Panc1 (cell line): ENCODE measurements around the gene SND1.

ENCODE experiments used
- POLR2AphosphoS5 ChIP-seq: IDR thresholded peaks from 2 replicates; pipeline ENCODE4 v1.6.1; 2012; ENCODE audit warnings: mild to moderate bottlenecking, low read depth, low read length, moderate library complexity
- TF ChIP-seq, protein P1 (sequence below): fragments of 450-650 bp; IDR thresholded peaks from 2 replicates; pipeline ENCODE4 v1.5.1; 2017; ENCODE audit warnings: mild to moderate bottlenecking
- TF ChIP-seq, protein P2 (sequence below), 2 experiments: IDR thresholded peaks; 2 replicates each; pipeline ENCODE4 v1.6.1; 2011 to 2012; ENCODE audit warnings: low read depth in 2 of 2, control low read depth in 1 of 2, low read length in 1 of 2, mild to moderate bottlenecking in 1 of 2, moderate library complexity in 1 of 2; ENCODE audit not compliant: insufficient read depth in 1 of 2

DNA sequence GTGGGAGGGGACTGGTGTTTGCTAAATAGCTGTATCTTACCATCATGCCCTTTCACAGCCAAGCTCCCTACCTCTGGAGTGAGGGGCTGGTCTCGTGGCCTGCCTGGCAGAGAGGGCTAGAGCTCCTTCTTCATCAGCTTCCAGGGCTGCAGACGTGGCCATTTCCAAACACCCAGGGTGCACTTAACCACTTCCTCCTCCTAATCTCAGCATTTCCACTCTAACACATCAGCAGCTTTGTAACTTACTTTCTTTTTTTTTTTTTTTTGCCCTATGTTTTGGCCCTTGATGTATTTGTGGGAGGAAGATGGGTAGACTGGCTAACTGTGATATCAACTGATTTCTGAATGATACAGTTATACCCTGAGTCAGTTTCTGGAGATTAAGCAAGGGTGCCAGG, 351.8 kb downstream of the SND1 start:
- TF ChIP-seq, protein P1, sequence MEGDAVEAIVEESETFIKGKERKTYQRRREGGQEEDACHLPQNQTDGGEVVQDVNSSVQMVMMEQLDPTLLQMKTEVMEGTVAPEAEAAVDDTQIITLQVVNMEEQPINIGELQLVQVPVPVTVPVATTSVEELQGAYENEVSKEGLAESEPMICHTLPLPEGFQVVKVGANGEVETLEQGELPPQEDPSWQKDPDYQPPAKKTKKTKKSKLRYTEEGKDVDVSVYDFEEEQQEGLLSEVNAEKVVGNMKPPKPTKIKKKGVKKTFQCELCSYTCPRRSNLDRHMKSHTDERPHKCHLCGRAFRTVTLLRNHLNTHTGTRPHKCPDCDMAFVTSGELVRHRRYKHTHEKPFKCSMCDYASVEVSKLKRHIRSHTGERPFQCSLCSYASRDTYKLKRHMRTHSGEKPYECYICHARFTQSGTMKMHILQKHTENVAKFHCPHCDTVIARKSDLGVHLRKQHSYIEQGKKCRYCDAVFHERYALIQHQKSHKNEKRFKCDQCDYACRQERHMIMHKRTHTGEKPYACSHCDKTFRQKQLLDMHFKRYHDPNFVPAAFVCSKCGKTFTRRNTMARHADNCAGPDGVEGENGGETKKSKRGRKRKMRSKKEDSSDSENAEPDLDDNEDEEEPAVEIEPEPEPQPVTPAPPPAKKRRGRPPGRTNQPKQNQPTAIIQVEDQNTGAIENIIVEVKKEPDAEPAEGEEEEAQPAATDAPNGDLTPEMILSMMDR = no peak
- TF ChIP-seq, protein P2, sequence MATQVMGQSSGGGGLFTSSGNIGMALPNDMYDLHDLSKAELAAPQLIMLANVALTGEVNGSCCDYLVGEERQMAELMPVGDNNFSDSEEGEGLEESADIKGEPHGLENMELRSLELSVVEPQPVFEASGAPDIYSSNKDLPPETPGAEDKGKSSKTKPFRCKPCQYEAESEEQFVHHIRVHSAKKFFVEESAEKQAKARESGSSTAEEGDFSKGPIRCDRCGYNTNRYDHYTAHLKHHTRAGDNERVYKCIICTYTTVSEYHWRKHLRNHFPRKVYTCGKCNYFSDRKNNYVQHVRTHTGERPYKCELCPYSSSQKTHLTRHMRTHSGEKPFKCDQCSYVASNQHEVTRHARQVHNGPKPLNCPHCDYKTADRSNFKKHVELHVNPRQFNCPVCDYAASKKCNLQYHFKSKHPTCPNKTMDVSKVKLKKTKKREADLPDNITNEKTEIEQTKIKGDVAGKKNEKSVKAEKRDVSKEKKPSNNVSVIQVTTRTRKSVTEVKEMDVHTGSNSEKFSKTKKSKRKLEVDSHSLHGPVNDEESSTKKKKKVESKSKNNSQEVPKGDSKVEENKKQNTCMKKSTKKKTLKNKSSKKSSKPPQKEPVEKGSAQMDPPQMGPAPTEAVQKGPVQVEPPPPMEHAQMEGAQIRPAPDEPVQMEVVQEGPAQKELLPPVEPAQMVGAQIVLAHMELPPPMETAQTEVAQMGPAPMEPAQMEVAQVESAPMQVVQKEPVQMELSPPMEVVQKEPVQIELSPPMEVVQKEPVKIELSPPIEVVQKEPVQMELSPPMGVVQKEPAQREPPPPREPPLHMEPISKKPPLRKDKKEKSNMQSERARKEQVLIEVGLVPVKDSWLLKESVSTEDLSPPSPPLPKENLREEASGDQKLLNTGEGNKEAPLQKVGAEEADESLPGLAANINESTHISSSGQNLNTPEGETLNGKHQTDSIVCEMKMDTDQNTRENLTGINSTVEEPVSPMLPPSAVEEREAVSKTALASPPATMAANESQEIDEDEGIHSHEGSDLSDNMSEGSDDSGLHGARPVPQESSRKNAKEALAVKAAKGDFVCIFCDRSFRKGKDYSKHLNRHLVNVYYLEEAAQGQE (IDR thresholded peaks at IDR 0.05; ENCODE audit: insufficient read depth in 1 of 2, low read depth in 2 of 2, low read length in 1 of 2) = no peak
- TF ChIP-seq POLR2AphosphoS5 = no peak
